A673 (cell line): ENCODE data around the gene ARSB. TPM values are rescaled to one million over a fixed set of nuclear protein-coding genes. Genes with fewer than 3 reads are reported as not detected.

Experiments used
- BruUV-seq: library from RNA; stranded (reverse); fragments of 400-500 nt; replicated peaks from 2 replicates; lab custom pipeline; 2021; lab: Mats Ljungman, UMichigan
- CTCF ChIA-PET: fragments of 300-600 bp; sonication (Branson Sonifier 250); formaldehyde crosslinking; loops from one replicate; lab custom pipeline; 2022; ENCODE audit warnings: antibody characterized with exemption; lab: Charles Lee
- POLR2A ChIA-PET: fragments of 300-600 bp; sonication (Branson Sonifier 250); formaldehyde crosslinking; loops from one replicate; lab custom pipeline; 2022; ENCODE audit warnings: antibody characterized with exemption; ENCODE audit not compliant: low non-redundant PET; lab: Charles Lee
- DNase-seq: peaks from one replicate; pipeline ENCODE4 v3.0.0-alpha.2; 2015; ENCODE audit warnings: low spot score
- H3K27ac ChIP-seq: fragments of 200-600 bp; sonication (generic); 2 replicates; pipeline ENCODE4 v1.5.1; 2016; ENCODE audit warnings: mixed run types, low read depth, mild to moderate bottlenecking, mixed read lengths, antibody characterized with exemption, low read length; ENCODE audit not compliant: poor library complexity, severe bottlenecking
- H3K27me3 ChIP-seq: fragments of 200-600 bp; sonication (generic); replicated peaks from 2 replicates; pipeline ENCODE4 v1.6.1; 2017; ENCODE audit warnings: mixed run types, low read depth, mild to moderate bottlenecking, mixed read lengths, antibody characterized with exemption, low read length; ENCODE audit not compliant: insufficient read depth, poor library complexity
- H3K36me3 ChIP-seq: fragments of 200-600 bp; sonication (generic); 2 replicates; pipeline ENCODE4 v1.6.1; 2016; ENCODE audit warnings: mixed run types, mild to moderate bottlenecking, mixed read lengths, antibody characterized with exemption, low read length; ENCODE audit not compliant: insufficient read depth, poor library complexity, severe bottlenecking
- H3K4me1 ChIP-seq: fragments of 200-600 bp; sonication (generic); 2 replicates; pipeline ENCODE4 v1.6.1; 2017; ENCODE audit warnings: mixed run types, mild to moderate bottlenecking, mixed read lengths, antibody characterized with exemption, low read length; ENCODE audit not compliant: insufficient read depth, poor library complexity, severe bottlenecking
- H3K4me3 ChIP-seq: fragments of 200-600 bp; sonication (generic); 2 replicates; pipeline ENCODE4 v1.5.1; 2016; ENCODE audit warnings: low read depth, mixed run types, mild to moderate bottlenecking, mixed read lengths, low read length; ENCODE audit not compliant: poor library complexity, severe bottlenecking
- H3K9me3 ChIP-seq: fragments of 200-600 bp; sonication (generic); 2 replicates; pipeline ENCODE4 v1.6.1; 2016; ENCODE audit warnings: mixed run types, low read depth, mild to moderate bottlenecking, mixed read lengths, antibody characterized with exemption, low read length; ENCODE audit not compliant: poor library complexity, severe bottlenecking
- EZH2 ChIP-seq: fragments of 200-600 bp; sonication (generic); IDR thresholded peaks from 2 replicates; pipeline ENCODE4 v1.6.1; 2017; ENCODE audit warnings: borderline replicate concordance, low read depth, mild to moderate bottlenecking, mixed read lengths, antibody characterized with exemption, low read length; ENCODE audit not compliant: poor library complexity, severe bottlenecking
- intact Hi-C: fragments of 100-400 bp; cut with micrococcal nuclease; formaldehyde crosslinking; loops from one replicate; pipeline ENCODE4 v1.10.0; 2022; ENCODE audit not compliant: unreplicated experiment
- total RNA-seq: library from RNA; stranded (reverse); gene quantifications from 2 replicates; pipeline ENCODE4 v1.2.3, GENCODE V29; 2021
- TF ChIP-seq, protein P1 (sequence below): fragments of 300-800, 200-600 bp; sonication (generic); conservative IDR thresholded peaks from 2 replicates; pipeline ENCODE4 v1.5.1; 2017; ENCODE audit warnings: low read depth, mild to moderate bottlenecking, antibody characterized with exemption, low read length, moderate library complexity, mixed read lengths

ARSB gene
- total RNA-seq, 1 experiment from 2014 or later, result 16.8 TPM

DNA sequence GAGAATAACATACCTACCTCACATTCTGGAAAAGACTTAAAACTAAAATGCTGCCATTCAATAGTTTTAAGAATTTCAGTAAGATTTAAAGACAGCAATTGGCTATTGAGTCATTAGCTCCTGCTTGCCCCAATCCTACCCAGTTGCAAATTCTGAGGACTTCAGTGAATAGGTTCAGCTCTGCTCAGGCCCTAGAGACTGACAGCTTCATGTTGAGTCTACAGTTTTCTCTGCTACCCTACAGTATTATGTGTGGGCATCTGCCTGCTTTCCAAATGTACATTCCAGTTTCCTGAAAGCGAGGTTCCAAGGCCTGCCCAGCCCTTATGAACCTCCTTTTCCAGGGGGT is 61.5 kb downstream of the ARSB start:
- H3K4me3 ChIP-seq, result no peak overlapping the region
- no peaks in the 10 kb centered on the region for H3K27me3 ChIP-seq
- H3K4me1 ChIP-seq, result peaks cover 7% of the 10 kb centered on the region
- no peak for DNase-seq
- ChIA-PET CTCF (no interaction called here), POLR2A (no interaction called here)
- intact Hi-C loops, result no loop called here
- H3K27ac ChIP-seq, result no peak overlapping the region
- no TSS peak for BruUV-seq
- no peaks in the 10 kb centered on the region for H3K9me3 ChIP-seq
- H3K36me3 ChIP-seq, result no peaks in the 10 kb centered on the region
- TF ChIP-seq EZH2, result no peak
- TF ChIP-seq, protein P1, sequence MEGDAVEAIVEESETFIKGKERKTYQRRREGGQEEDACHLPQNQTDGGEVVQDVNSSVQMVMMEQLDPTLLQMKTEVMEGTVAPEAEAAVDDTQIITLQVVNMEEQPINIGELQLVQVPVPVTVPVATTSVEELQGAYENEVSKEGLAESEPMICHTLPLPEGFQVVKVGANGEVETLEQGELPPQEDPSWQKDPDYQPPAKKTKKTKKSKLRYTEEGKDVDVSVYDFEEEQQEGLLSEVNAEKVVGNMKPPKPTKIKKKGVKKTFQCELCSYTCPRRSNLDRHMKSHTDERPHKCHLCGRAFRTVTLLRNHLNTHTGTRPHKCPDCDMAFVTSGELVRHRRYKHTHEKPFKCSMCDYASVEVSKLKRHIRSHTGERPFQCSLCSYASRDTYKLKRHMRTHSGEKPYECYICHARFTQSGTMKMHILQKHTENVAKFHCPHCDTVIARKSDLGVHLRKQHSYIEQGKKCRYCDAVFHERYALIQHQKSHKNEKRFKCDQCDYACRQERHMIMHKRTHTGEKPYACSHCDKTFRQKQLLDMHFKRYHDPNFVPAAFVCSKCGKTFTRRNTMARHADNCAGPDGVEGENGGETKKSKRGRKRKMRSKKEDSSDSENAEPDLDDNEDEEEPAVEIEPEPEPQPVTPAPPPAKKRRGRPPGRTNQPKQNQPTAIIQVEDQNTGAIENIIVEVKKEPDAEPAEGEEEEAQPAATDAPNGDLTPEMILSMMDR, result no peak

DNA sequence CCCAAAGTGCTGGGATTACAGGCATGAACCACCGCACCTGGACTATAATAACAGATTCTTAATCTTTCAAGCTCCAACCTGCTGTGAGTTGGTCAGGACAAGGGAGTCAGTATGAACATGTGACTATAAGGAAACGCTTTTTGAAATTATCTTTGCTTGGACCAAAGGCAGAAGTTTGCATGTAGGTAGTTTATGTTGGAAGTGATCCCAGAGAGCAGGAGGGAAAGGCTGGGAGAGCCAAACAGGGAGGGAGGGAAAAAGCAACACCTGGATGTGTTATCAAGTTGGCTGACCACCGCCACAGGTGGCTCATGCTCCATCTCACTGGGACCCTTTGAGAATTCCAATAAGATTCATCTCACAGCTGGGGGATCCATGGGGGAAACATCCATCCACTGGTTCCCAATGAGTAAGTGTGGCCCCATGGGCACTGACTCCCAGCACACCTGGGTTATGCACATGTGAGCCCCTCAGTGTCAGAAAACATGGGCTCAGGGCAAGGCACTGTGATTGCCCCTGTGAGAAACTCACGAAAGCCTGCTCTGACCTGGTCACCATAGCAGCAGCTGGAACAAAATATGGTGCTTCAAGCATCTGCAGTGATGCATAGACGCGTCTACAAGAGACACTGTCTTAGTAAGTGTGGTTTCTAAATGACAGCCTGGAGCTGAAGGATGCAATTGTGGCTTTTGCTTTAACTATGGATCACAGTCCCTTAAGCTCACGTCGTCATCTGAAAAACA is 62.1 kb downstream of the ARSB start:
- Histone ChIP-seq H3K9me3 (no peaks in the 10 kb centered on the region), H3K27ac (no peak overlapping the region), H3K36me3 (no peaks in the 10 kb centered on the region), H3K4me1 (peaks cover 7% of the 10 kb centered on the region), H3K27me3 (no peaks in the 10 kb centered on the region), H3K4me3 (no peak overlapping the region)
- POLR2A ChIA-PET, result no interaction called here
- CTCF ChIA-PET, result no interaction called here
- no TSS peak for BruUV-seq
- DNase-seq, result no peak
- TF ChIP-seq EZH2, result no peak
- TF ChIP-seq, protein P1, result no peak
- intact Hi-C loops, result no loop called here

DNA sequence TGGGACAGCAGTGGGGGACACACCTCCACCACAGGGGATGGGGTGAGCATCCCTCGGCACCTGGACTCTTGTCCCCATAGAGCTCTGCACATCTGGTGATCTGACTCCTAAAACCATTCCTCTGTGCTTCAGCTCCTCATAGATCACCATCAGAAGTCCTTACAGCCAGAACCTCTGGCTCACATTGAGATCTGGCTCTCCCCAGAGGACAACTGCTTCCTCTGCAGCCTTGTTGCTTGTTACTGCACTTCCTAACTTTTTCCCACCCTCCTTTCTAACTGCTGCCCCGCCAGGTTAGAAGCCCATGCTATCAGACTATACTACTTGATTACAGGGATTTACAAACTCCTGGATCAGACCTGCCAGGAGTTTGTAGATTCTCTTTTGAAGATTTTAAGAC is 64.5 kb downstream of the ARSB start:
- intact Hi-C loops, result no loop called here
- Histone ChIP-seq H3K4me1 (no peaks in the 10 kb centered on the region), H3K36me3 (no peaks in the 10 kb centered on the region), H3K9me3 (no peaks in the 10 kb centered on the region), H3K27me3 (no peaks in the 10 kb centered on the region), H3K27ac (no peak overlapping the region), H3K4me3 (no peak overlapping the region)
- no TSS peak for BruUV-seq
- DNase-seq, result no peak
- TF ChIP-seq, protein P1, result peak; percentile 36; the same call in 1 of the 2 replicates
- TF ChIP-seq EZH2, result no peak
- ChIA-PET POLR2A (no interaction called here), CTCF (no interaction called here)
